NCI-H510A treated with DMSO at 0.1 percent for 48 hours (cell line): ENCODE results near the gene C19orf33.

Experiments used
- DNase-seq: peaks from one replicate; lab custom pipeline; 2025; lab: John Stamatoyannopoulos, UW

C19orf33 gene

DNA sequence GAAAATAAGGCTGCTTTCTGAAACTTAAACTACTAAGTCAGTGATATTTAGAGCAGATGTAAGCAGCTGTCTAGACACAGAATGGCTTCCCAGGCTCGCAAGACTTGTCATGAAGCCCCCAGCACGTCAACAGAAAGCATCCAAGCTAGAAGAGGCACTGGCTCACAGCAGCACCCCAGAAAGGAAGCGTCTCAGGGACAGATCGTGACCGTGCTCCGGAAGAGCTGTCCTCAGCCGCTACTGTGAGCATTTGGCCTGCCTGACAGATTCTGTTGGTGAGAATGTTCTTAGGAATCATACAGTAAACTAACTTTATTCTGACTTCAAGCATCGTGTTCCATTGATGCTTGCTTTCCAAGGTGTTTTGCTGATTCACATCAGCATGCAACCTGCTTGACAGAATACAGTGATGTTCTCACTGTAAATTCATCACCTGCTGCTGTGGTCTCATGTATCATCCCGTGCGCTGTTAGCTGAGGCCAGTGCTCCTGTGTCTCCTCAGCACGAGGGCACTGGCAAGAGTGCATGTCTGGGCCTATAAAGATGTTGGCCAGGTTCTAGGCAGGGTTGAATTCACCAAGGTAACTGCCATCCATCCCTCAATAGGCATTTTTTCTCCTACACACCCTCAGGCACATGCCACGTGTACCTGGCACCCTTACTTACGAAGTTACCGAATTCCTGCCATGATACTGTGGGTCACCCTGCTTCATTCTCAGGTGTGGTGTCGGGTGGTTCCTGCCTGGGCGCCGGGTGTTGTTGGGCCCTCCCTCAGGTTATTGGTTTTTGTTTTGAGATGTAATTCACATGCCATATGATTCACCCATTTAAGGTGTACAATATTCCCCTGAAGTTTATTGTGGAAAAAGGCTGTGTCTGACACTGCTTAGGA, 23.8 kb upstream of the C19orf33 start:
- DNase-seq: no peak

- no peak for DNase-seq
Measured at GRCh38 chr19:38281811-38282566, 22.1 kb upstream of the C19orf33 start.

- no peak for DNase-seq
Measured at GRCh38 chr19:38283271-38283670, 20.8 kb upstream of the C19orf33 start.

DNA sequence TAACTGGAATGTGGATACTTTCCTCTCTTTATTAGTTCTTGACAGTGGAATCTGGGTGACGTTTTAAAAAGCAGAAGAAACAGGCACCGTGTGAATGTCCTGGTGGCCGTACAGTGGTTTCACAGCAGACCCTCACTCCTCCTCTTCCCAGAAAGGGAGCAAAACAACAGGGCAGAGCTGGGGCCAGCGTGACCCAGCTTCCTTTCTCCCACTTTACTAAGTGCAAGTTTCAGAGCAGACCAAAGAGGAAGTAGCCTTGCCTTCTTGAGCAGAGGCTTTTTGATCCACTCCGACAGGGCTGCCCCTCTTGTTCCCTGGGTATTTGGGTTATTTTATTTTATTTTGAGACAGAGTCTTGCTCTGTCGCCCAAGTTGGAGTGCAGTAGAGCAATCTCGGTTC, 19.6 kb upstream of the C19orf33 start:
- no peak for DNase-seq

DNA sequence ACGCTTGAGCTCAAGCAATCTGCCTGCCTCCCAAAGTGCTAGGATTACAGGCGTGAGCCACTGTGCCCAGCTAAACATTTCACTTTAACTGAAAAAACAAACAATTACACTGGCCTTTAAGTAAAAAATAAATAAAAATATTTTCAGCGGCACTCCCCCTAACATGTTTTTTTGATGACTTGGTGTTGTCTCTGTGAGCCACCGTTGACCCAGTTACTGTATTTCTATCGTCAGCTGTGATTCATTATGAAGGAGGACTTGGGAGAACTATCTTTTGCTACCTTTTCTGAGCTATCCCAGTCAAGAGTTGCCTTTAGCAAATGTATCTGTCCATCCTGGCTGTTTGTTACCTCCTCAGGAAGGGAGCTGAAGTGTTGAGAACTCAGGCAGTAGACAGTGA, 18.5 kb upstream of the C19orf33 start:
- no peak for DNase-seq

GRCh38 chr19:38287604-38288003, 16.4 kb upstream of the C19orf33 start:
- no peak for DNase-seq

GRCh38 chr19:38288123-38288855, 15.8 kb upstream of the C19orf33 start:
- no peak for DNase-seq

- no peak for DNase-seq
Measured at GRCh38 chr19:38289955-38290354, 14.1 kb upstream of the C19orf33 start.

DNA sequence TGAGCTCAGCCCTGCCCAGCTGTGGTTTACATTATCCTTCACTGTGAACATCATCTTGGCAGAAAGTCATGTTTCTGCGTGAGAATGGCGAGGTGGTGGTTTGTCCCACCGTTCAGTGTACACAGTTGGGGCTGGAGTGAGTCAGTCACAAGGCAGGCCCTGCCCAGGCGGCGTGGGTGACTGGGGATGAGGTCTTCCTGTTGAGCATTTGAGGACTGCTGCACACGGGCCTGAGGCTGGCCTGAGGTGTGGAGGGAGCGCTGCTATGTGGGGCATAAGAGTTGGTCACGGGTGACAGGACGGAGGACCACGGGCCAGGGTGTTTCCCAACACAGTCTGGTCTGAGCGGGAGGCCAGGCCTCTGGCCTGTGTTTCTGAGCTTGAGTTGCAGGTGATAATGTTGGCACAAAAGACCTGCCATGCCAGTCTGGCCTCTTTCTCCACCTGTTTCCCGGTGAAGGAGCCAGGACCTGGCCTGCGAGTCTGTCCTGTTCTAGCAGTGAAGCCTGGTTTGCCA, 13.4 kb upstream of the C19orf33 start:
- no peak for DNase-seq

GRCh38 chr19:38291855-38292254, 12.2 kb upstream of the C19orf33 start:
- DNase-seq: no peak

DNA sequence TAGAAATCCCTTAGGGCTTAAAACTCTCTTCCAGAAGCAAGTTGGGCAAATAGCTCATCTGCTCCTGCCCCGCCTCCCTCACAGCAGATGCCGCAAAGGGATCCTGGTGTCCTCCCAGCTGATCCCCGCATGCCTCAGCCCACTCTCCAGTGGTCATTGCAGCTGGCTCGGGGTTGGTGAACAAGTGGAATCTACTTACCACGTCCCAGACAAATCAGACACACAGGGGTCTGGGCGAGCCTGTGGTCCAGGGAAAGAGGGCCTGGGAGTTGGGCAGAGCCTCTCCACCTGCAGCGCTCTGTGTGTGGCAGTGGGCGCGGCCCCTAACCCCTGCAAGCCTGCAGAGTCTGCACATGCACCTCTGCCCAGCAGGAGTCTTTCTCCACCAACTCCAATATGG, 10.8 kb upstream of the C19orf33 start:
- DNase-seq: no peak

DNA sequence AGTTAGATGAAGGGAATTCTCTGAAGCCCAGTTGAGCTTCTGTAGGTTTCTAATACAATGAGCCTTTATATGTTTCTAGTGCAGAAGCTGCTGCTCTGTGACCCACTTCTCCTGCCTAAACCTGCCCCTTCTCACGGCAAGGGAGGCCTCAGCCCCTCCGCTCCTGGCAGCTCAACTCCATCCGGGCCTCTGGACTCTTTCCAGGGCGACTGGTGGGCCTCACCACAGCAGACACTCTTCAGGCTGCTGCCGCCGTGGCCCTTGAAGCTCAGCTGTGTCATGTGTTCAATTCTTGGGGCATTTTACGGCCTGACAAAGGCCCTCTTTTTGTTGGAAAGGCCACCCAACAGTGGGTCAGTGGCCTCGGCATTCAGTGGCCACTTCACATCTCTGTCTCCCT, 10.0 kb upstream of the C19orf33 start:
- DNase-seq: no peak

GRCh38 chr19:38298821-38299680, 5.0 kb upstream of the C19orf33 start:
- no peak for DNase-seq

GRCh38 chr19:38304352-38304865, 358 bp downstream of the C19orf33 start:
- DNase-seq: no peak

GRCh38 chr19:38304866-38305429, 897 bp downstream of the C19orf33 start:
- no peak for DNase-seq

GRCh38 chr19:38306236-38306635, 2.2 kb downstream of the C19orf33 start:
- DNase-seq: no peak

GRCh38 chr19:38307076-38307475, 3.0 kb downstream of the C19orf33 start:
- no peak for DNase-seq

DNA sequence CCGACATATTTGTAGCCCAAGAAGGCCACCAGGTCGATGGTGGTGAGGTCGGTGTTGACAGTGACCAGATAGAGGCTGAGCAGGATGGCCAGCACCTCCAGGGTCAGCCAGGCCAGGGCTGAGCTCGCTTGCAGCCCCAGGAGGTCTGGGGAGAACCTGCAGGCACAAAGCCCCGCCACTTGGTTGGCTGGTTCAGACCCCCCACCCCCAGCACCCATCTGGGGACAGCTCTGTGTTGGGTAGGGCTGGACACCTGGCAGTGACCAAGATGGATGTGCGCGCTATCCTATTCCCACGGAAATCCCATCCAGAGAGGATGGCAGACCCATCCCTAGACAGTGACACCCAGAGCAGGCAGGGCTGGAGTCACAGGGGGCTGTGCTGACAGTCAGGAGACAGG, 3.5 kb downstream of the C19orf33 start:
- DNase-seq: no peak

- no peak for DNase-seq
Measured at GRCh38 chr19:38308006-38308766, 4.1 kb downstream of the C19orf33 start.
